Measurements from ENCODE around the gene PABPN1. TPM values are rescaled to one million over a fixed set of nuclear protein-coding genes. Genes with fewer than 3 reads are reported as not detected.
A peak's percentile ranks its signal among the peaks of the same experiment; 100 is the strongest.

The PABPN1 gene
- polyA plus RNA-seq, 3 donors, result 54.4 to 356 (median 64.6) TPM

GRCh38 chr14:23297611-23298277, 23.5 kb upstream of the PABPN1 start:
- no peaks in the 10 kb centered on the region for H3K27me3 ChIP-seq (ENCODE audit: control insufficient read depth in 2 of 2, insufficient read depth in 2 of 2, low read length in 2 of 2)
- intact Hi-C loops (cut with micrococcal nuclease), result no loop called here
- H3K4me3 Mint-ChIP-seq, result no peak overlapping the region
- no peak for TF ChIP-seq CTCF (IDR thresholded peaks at IDR 0.05)
- no peaks in the 10 kb centered on the region for H4K20me1 ChIP-seq (ENCODE audit: insufficient read depth, low read length)
- no peak overlapping the region for H3K4me2 ChIP-seq (replicated peaks; ENCODE audit: extremely low read depth, low read length, poor library complexity, severe bottlenecking)
- no peak for DNase-seq
- peaks cover 0 to 2% (median 0%) of the 10 kb centered on the region in 7 donors for H3K9me3 Mint-ChIP-seq
- H3K9me3 ChIP-seq (replicated peaks in 1 of 2; ENCODE audit: control insufficient read depth in 1 of 2, insufficient read depth in 1 of 2, low read length in 2 of 2), result no peaks in the 10 kb centered on the region
- peaks cover 30 to 45% of the 10 kb centered on the region in 2 donors for H3K4me1 ChIP-seq (ENCODE audit: control insufficient read depth in 1 of 2, insufficient read depth in 2 of 2, low read length in 2 of 2)
- peak overlapping the region in 1 of 2 donors; percentile 53 for H3K27ac ChIP-seq (ENCODE audit: low read depth in 1 of 2, low read length in 2 of 2)
- peaks cover 22 to 38% of the 10 kb centered on the region in 2 donors for H3K36me3 Mint-ChIP-seq
- peaks cover 18 to 31% of the 10 kb centered on the region in 2 donors for H3K36me3 ChIP-seq (replicated peaks in 1 of 2; ENCODE audit: control insufficient read depth in 1 of 2, insufficient read depth in 2 of 2, low read length in 2 of 2)
- no peak overlapping the region for H3K4me3 ChIP-seq (replicated peaks in 1 of 3; ENCODE audit: low read depth in 2 of 3, low read length in 3 of 3)
- peaks cover 3 to 9% (median 3%) of the 10 kb centered on the region in 3 donors for H3K27me3 Mint-ChIP-seq (ENCODE audit: low read depth in 3 of 3)
- no peak overlapping the region for H2AFZ ChIP-seq (ENCODE audit: insufficient read depth, low read depth, low read length, poor library complexity, severe bottlenecking)
- H3K27ac Mint-ChIP-seq, result peak overlapping the region in 4 of 7 donors; percentile 5 to 73 (median 62)
- H3K9ac ChIP-seq (ENCODE audit: insufficient read depth, low read length, poor library complexity, severe bottlenecking), result no peak overlapping the region
- 95% methylated on average over 3 of the region's 7 CpGs for WGBS (ENCODE audit: insufficient coverage)
- peaks cover 39% of the 10 kb centered on the region for H3K4me1 Mint-ChIP-seq
- H3K79me2 ChIP-seq (ENCODE audit: insufficient read depth, low read length), result peaks cover 20% of the 10 kb centered on the region

- no CpG with 5 or more reads among the region's 2 CpGs for WGBS (ENCODE audit: insufficient coverage)
These were observed 21.9 kb upstream of the PABPN1 start for GRCh38 chr14:23299211-23299957.

More at GRCh38 chr14:23299211-23299957, 21.9 kb upstream of the PABPN1 start:
- peaks cover 39% of the 10 kb centered on the region for H3K4me1 Mint-ChIP-seq
- Histone ChIP-seq H3K4me1 (ENCODE audit: control insufficient read depth in 1 of 2, insufficient read depth in 2 of 2, low read length in 2 of 2) (peaks cover 33 to 49% of the 10 kb centered on the region in 2 donors), H3K4me3 (replicated peaks in 1 of 3; ENCODE audit: low read depth in 2 of 3, low read length in 3 of 3) (peak overlapping the region in 1 of 3 experiments; percentile 83), H3K27ac (ENCODE audit: low read depth in 1 of 2, low read length in 2 of 2) (peak overlapping the region in 1 of 2 donors; percentile 96), H3K9ac (ENCODE audit: insufficient read depth, low read length, poor library complexity, severe bottlenecking) (no peak overlapping the region), H3K4me2 (replicated peaks; ENCODE audit: extremely low read depth, low read length, poor library complexity, severe bottlenecking) (peak overlapping the region; percentile 77), H3K79me2 (ENCODE audit: insufficient read depth, low read length) (peaks cover 20% of the 10 kb centered on the region), H3K9me3 (replicated peaks in 1 of 2; ENCODE audit: control insufficient read depth in 1 of 2, insufficient read depth in 1 of 2, low read length in 2 of 2) (no peaks in the 10 kb centered on the region), H2AFZ (ENCODE audit: insufficient read depth, low read depth, low read length, poor library complexity, severe bottlenecking) (no peak overlapping the region), H4K20me1 (ENCODE audit: insufficient read depth, low read length) (no peaks in the 10 kb centered on the region), H3K27me3 (ENCODE audit: control insufficient read depth in 2 of 2, insufficient read depth in 2 of 2, low read length in 2 of 2) (no peaks in the 10 kb centered on the region), H3K36me3 (replicated peaks in 1 of 2; ENCODE audit: control insufficient read depth in 1 of 2, insufficient read depth in 2 of 2, low read length in 2 of 2) (peaks cover 18 to 31% of the 10 kb centered on the region in 2 donors)
- peak in 2 of 3 donors; percentile 11 to 12 for DNase-seq
- H3K27ac Mint-ChIP-seq, result peak overlapping the region in 6 of 7 donors; percentile 35 to 99 (median 83)
- peaks cover 22 to 38% of the 10 kb centered on the region in 2 donors for H3K36me3 Mint-ChIP-seq
- H3K4me3 Mint-ChIP-seq, result no peak overlapping the region
- intact Hi-C loops (cut with micrococcal nuclease), result no loop called here
- no peaks in the 10 kb centered on the region for H3K27me3 Mint-ChIP-seq (ENCODE audit: low read depth in 3 of 3)
- peak; percentile 24 for TF ChIP-seq CTCF (IDR thresholded peaks at IDR 0.05)
- H3K9me3 Mint-ChIP-seq, result peaks cover 0 to 2% (median 0%) of the 10 kb centered on the region in 7 donors
